Endometrial microvascular endothelial cells (primary cell): ENCODE measurements around the gene PHF2. TPM values are rescaled to one million over a fixed set of nuclear protein-coding genes. Genes with fewer than 3 reads are reported as not detected.

Experiments used
- in situ Hi-C: cut with HindIII; loops from 2 replicates; pipeline ENCODE4 v1.10.0; 2017; ENCODE audit warnings: low sequenced_read_pairs, low pct_unique_long_range_greater_than_20kb; ENCODE audit errors: inconsistent ontology term
- total RNA-seq: library from RNA; depleted of rRNA; stranded (reverse); fragments of >200 nt; gene quantifications from one replicate; pipeline ENCODE4 v1.2.3, GENCODE V29; 2015; ENCODE audit errors: inconsistent ontology term

Gene PHF2
- total RNA-seq, 1 donor from 2014 or later: 10.5 TPM

- in situ Hi-C loops: no loop called here
These were observed 20.0 kb downstream of the PHF2 start for GRCh38 chr9:93596399-93596798.

- in situ Hi-C loops: no loop called here
These were observed 20.8 kb downstream of the PHF2 start for GRCh38 chr9:93597142-93597706.

DNA sequence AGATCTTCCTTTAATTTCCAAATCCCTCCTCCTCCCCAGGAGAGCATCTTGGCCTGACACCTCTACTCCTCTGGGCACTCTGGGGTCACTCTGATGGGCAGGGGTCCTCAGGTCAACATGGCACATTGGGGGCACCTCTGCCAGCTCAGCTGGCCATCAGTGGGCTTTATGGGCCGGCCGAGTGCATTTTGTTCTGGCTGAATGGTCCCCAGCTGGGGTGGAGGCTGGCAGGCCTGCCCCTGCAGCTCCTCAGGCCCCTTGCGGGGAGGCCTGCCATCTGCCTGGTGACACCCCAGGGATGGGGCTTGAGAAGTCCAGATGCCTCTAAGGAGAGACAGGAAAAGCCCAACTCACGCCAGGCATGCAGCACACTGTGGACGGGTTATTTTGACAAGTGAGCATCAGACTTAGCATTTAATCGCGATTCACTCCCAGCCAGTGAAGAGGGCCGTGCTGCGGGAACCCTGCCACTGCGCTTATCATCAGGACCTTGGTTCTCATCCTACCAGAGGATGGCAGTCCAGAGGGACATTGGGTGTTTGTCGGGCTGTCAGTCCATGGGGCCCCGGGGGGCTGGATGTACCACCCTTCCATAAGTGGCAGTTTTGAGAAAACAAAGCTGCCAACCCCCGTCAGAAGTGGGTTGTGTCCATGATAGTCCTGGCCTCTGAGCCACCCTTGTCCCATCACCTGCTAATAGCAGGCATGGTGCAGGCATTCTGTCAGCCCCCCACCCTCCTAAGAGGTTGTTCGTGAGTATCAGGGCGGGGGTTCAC, 21.7 kb downstream of the PHF2 start:
- in situ Hi-C loops: no loop called here

DNA sequence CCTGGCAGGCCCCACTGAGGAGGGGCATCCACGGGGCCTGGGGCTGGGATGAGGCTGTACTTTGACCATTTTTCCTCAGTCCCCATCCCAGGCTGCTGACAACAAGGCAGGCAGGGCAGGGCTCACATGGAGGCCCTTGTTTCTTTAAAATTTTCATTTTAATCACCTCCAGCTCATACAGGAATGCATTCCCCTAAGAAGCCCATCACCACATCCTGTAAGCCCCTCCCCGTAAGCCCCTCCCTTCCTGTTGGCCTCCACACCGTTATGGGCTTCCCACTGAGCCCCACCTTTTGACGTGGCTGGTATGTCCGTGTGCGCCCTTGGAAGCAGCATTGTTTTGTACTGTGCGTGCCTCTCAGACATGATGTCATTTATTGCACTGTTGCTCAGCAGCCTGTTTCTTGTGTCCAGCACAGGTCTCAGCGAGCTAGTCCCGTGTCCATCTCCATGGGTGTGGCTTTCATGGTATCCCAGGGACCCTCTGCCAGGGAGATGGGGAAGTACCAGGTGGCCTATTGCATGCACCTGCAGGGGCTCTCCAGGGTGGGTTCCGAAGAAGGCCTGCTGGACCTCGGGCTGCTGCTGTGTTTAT, 22.4 kb downstream of the PHF2 start:
- in situ Hi-C loops: no loop called here

DNA sequence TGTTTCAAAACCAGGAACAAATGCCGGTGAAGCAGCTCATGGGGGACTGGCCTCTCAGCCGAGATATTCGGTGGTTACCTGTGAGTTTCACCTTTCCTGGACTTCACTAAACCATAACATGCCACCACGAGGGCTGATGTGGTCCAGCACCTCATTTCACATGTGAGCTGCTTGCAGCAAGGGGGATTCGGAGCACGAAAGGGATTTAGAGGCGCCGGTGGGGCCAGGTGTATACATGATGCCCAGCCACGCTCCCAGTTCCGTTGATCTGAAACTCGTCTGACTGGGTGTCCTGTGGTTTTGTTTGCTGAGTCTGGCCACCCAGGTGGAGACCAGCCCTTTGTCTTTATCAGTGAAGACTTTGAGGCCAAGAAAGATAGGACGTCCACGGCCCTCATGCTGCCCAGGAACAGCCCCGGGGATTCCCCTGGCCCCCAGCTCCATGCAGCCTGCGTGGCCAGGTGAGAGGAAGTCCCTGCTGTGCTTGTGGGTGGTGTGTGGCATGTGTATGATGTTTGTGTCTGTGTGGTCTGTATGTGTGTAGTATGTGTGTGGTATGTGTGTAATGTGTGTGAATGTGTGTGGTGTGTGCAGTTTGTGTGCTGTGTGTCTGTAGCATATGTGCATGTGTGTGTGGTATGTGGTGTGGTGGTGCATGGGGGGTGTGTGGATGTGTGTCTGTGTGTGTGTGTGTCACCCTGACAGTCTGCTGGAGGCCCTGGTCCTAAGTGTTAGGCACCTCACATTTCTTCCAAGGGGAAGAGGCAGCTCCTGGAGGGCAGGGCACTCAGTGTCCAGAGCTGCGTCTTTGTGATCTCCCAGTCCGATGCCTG, 23.4 kb downstream of the PHF2 start:
- in situ Hi-C loops: no loop called here

DNA sequence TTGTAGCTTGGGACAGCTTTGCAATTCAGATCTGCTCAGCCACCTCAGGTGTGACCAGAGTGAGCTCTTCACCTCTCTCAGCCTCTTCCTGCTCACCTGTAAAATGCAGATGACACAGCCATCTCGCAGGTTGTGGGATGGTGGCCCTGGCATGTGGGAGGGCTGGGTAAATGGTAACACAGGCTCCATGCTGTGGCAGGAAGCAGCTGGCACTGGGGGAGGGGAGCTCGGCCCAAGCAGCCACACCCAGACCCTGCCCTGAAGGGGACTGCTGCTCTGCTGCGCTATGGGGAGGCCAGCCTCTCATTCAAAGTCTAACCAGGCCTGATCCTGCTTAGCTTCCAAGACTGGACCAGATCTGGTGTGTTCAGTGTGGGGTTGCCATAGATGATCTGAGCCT, 24.1 kb downstream of the PHF2 start:
- in situ Hi-C loops: no loop called here

DNA sequence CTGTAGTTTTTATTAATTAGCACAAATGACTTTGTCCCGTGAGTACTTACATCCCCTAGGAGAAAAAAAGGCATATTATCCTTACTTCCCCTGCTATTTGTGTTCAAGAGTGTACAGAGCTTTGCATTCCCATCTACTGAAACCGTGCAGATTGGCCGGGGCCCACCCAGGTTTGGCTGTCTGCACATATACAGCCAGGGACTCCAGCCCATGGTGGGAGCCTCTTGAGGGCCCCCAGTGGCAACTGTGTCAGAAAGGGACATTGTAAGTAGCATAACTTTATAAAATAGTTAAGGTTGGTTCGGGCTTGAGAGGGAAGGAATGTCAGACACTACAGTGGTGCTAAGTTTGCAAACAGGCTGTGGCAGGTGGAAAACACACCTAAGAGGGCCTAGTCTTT, 24.7 kb downstream of the PHF2 start:
- in situ Hi-C loops: no loop called here

GRCh38 chr9:93601666-93602065, 25.3 kb downstream of the PHF2 start:
- in situ Hi-C loops: no loop called here

- in situ Hi-C loops: no loop called here
These were observed 26.6 kb downstream of the PHF2 start for GRCh38 chr9:93603011-93603410.

DNA sequence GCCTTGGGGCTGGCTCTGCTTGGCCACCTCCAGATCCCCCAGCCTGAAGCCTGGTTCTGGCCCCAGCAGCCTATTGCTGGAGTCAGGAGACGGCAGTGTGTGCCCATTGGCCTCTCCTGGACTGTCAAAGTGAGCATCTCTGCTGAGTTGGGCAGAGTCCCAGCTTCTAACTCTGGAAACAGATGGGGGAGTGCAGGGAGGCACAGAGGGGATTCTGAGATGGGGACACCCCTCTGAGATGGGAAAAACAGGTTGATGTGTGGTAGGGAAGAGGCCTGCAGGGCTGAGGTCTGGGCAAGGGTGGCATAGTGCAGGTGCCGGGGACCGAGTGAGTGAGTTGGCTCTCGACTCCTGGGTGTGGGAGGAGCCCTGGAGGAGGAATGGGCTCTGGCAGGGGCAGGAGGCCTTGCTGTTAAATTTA, 27.5 kb downstream of the PHF2 start:
- in situ Hi-C loops: no loop called here

DNA sequence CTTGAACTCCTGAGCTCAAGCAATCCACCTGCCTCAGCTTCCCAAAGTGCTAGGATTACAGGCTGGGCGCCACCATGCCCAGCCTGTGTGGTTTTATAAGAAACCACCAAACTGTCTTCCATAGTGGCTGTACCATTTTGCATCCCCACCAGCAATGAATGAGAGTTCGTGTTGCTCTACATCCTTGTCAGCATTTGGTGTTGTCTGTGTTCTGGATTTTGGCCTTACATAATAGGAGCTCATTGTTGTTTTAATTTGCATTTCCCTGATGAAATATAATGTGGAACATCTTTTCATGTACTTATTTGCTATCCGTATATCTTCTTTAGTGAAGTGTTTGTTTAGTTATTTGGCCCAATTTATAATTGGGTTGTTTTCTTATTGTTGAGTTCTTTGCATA, 29.8 kb downstream of the PHF2 start:
- in situ Hi-C loops: no loop called here

- in situ Hi-C loops: no loop called here
These were observed 33.8 kb downstream of the PHF2 start for GRCh38 chr9:93610206-93610605.

DNA sequence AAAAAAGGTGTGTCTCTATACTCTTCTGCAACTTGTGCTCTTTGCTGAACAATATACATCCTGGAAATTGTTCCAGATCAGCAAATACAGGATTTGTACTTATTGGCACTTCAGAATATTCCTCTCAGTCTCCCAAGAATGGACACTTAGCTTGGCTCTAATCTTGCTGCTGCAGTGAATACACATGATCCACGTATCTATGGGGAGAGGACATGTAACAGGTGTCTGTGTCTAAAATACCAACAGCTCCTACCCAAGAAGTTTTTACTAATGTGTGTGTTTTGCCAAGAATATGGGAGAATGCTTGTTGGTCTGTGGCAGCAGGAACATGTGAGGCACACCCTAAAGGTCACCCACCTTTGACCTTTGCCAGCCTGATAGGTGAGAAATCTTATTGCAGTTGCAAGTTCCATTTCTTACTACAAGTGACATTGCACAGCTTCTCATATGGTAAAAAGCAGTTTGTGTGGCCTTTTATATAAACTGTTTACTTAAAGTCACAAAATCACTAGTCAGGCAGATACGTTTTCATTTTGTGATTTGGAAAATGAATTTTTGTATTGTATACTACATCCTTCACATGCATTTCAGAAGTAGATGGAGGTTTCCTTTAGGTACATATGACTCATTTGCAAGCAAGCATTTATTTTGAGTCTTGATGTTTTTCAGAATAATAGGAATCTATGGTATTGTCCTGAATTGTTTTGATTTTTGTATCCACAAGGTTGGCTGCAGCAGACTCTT, 35.8 kb downstream of the PHF2 start:
- in situ Hi-C loops: no loop called here

GRCh38 chr9:93612796-93613154, 36.4 kb downstream of the PHF2 start:
- in situ Hi-C loops: no loop called here

DNA sequence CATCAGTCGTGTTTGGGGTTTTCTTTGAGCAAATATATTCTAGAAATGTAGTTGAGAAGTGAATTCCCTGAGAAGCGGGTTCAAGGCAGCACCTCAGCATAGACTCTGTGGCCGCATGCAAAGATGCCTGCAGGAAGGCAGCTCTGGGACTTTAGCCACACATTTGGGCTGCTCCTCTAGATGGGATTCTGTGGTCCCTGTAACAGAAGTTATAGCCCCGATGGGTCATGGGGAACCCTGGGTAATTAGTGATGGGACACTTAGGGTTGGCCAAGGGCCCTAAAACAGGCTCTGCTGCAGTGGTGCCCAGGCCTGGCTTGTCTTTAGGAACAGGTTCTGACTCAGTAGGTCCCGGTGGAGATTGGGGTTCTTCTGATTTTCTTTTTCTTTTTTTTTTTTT, 36.8 kb downstream of the PHF2 start:
- in situ Hi-C loops: no loop called here

DNA sequence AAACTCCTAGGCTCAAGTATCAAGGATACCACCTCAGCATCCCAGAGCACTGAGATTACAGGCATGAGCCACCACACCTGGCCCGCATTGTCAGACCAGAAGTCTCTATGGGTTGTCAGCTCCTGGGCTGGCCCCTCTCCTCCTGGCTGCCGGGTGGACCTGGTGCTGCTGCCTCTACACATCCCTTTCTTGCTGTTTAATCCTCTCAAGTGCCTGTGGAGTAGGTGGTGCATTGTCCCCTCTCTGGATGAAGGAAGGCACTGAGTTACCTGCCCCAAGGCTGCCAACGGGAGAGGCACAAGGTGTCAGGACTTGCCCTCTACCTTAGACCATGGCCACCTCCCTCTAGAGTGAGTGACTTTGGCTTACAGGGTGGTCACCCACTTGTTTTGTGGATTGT, 37.4 kb downstream of the PHF2 start:
- in situ Hi-C loops: no loop called here

- in situ Hi-C loops: no loop called here
These were observed 38.6 kb downstream of the PHF2 start for GRCh38 chr9:93614830-93615468.

DNA sequence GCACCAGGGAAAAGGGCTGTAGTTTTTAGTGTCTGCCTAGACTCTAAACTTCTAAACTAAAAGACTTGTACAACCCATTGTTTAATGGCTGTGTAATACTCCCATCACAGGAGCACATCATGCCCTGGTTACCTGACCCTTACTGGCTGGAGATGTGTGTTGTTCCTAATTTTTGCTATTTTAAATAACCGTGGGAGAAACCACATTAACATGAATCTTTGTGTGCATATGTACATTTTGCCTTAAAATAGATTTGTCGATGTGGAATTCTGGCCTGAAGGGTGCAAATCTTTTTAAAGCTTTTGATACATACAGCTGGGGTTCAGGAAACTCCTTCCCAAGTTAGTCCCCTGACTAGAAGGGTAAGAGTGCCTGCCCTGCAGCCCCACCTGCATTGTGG, 39.7 kb downstream of the PHF2 start:
- in situ Hi-C loops: no loop called here

- in situ Hi-C loops: no loop called here
These were observed 40.9 kb downstream of the PHF2 start for GRCh38 chr9:93617273-93617672.
